Breast epithelium (tissue), 3 donors: Measurements from ENCODE around the gene CLEC4G.

Experiments used
- CTCF ChIP-seq, 3 donors: fragments of 450-650 bp; IDR thresholded peaks; one replicate each; pipeline ENCODE4 v1.5.1; 2016 to 2017; ENCODE audit warnings: antibody characterized with exemption in 3 of 3, mild to moderate bottlenecking in 3 of 3, moderate library complexity in 3 of 3
- POLR2A ChIP-seq: fragments of 450-650 bp; IDR thresholded peaks from one replicate; pipeline ENCODE4 v1.6.1; 2016; ENCODE audit warnings: antibody characterized with exemption, mild to moderate bottlenecking, moderate library complexity
- POLR2AphosphoS5 ChIP-seq, 3 donors: sonication (generic); formaldehyde crosslinking; IDR thresholded peaks; one replicate each; pipeline ENCODE4 v1.6.1; 2017; ENCODE audit warnings: antibody characterized with exemption in 3 of 3

GRCh38 chr19:7773841-7774240 lies 41.9 kb upstream of the CLEC4G start:
- TF ChIP-seq CTCF (IDR thresholded peaks at IDR 0.05) (no peak), POLR2AphosphoS5 (IDR thresholded peaks at IDR 0.05) (no peak), POLR2A (no peak)
